Stimulated activated effector memory CD8-positive, alpha-beta T cell treated with anti-CD3 and anti-CD28 coated beads, Interleukin-12 subunit alpha, Interleukin-12 subunit beta, amount 100 ng/mL, for 72 hours (primary cell): Measurements from ENCODE around the gene MIB1.
"Not testable (repeated sequence)": the region's sequence is repeated elsewhere in the genome, so short reads cannot be mapped to it uniquely, and the experiment has no call there.

Experiments
- ATAC-seq: fragments of 150-1000 bp; cut with Tn5 transposase; 2 replicates; pipeline ENCODE4 v1.10.0; 2021
- DNase-seq, 2 donors: peaks; one replicate each; pipeline ENCODE4 v3.0.0; 2021 to 2022; ENCODE audit warnings: low spot score in 2 of 2
- H3K27ac Mint-ChIP-seq: one replicate; pipeline ENCODE4 v1.8.0; 2022; ENCODE audit warnings: mild to moderate bottlenecking, mixed read lengths
- H3K36me3 Mint-ChIP-seq: one replicate; pipeline ENCODE4 v1.8.0; 2022; ENCODE audit warnings: mild to moderate bottlenecking, mixed read lengths
- H3K4me1 Mint-ChIP-seq: one replicate; pipeline ENCODE4 v1.8.0; 2022; ENCODE audit warnings: mixed read lengths
- H3K4me3 Mint-ChIP-seq: one replicate; pipeline ENCODE4 v1.8.0; 2022; ENCODE audit warnings: mild to moderate bottlenecking, mixed read lengths
- H3K9me3 Mint-ChIP-seq: one replicate; pipeline ENCODE4 v1.8.0; 2022; ENCODE audit warnings: mixed read lengths

MIB1 gene

GRCh38 chr18:21736926-21737325 lies 3.7 kb upstream of the MIB1 start:
- H3K4me1 Mint-ChIP-seq, H3K27ac Mint-ChIP-seq, ATAC-seq, H3K9me3 Mint-ChIP-seq, H3K4me3 Mint-ChIP-seq, DNase-seq: not testable (repeated sequence)
- peaks cover 10% of the 10 kb centered on the region for H3K36me3 Mint-ChIP-seq

- Mint-ChIP-seq H3K36me3 (peaks cover 24% of the 10 kb centered on the region), H3K9me3 (peaks cover 6% of the 10 kb centered on the region), H3K27ac (peak overlapping the region; percentile 97), H3K4me3 (peak overlapping the region; percentile 82), H3K4me1 (peaks cover 34% of the 10 kb centered on the region)
- ATAC-seq, result no peak
- DNase-seq, result no peak
Observed at GRCh38 chr18:21739604-21740537, 721 bp upstream of the MIB1 start.

GRCh38 chr18:21741312-21741561 lies 645 bp downstream of the MIB1 start:
- peak overlapping the region; percentile 82 for H3K4me3 Mint-ChIP-seq
- ATAC-seq (no peak), DNase-seq (no peak)
- H3K27ac Mint-ChIP-seq, result peak overlapping the region; percentile 83
- peaks cover 6% of the 10 kb centered on the region for H3K9me3 Mint-ChIP-seq
- H3K4me1 Mint-ChIP-seq, result peaks cover 47% of the 10 kb centered on the region
- H3K36me3 Mint-ChIP-seq, result peaks cover 24% of the 10 kb centered on the region

GRCh38 chr18:21741562-21742314 lies 1.1 kb downstream of the MIB1 start:
- DNase-seq (peak in 1 of 2 donors; percentile 64), ATAC-seq (peak; percentile 4)
- Mint-ChIP-seq H3K27ac (peak overlapping the region; percentile 83), H3K9me3 (peaks cover 3% of the 10 kb centered on the region), H3K4me1 (peaks cover 52% of the 10 kb centered on the region), H3K4me3 (peak overlapping the region; percentile 82), H3K36me3 (peaks cover 24% of the 10 kb centered on the region)

GRCh38 chr18:21742315-21742687 lies 1.7 kb downstream of the MIB1 start:
- peaks cover 3% of the 10 kb centered on the region for H3K9me3 Mint-ChIP-seq
- no peak for DNase-seq
- no peak for ATAC-seq
- H3K36me3 Mint-ChIP-seq, result peaks cover 24% of the 10 kb centered on the region
- H3K27ac Mint-ChIP-seq, result peak overlapping the region; percentile 83
- peak overlapping the region; percentile 82 for H3K4me3 Mint-ChIP-seq
- H3K4me1 Mint-ChIP-seq, result peaks cover 55% of the 10 kb centered on the region

GRCh38 chr18:21743166-21743832 lies 2.7 kb downstream of the MIB1 start:
- ATAC-seq (no peak), DNase-seq (no peak)
- peaks cover 65% of the 10 kb centered on the region for H3K4me1 Mint-ChIP-seq
- peak overlapping the region; percentile 82 for H3K4me3 Mint-ChIP-seq
- H3K27ac Mint-ChIP-seq, result peak overlapping the region; percentile 86
- no peaks in the 10 kb centered on the region for H3K9me3 Mint-ChIP-seq
- peaks cover 24% of the 10 kb centered on the region for H3K36me3 Mint-ChIP-seq

- peaks cover 64% of the 10 kb centered on the region for H3K4me1 Mint-ChIP-seq
- ATAC-seq (no peak), DNase-seq (no peak)
- peaks cover 27% of the 10 kb centered on the region for H3K36me3 Mint-ChIP-seq
- no peak overlapping the region for H3K27ac Mint-ChIP-seq
- H3K4me3 Mint-ChIP-seq, result no peak overlapping the region
- no peaks in the 10 kb centered on the region for H3K9me3 Mint-ChIP-seq
Observed at GRCh38 chr18:21745231-21745630, 4.6 kb downstream of the MIB1 start.

- peak overlapping the region; percentile 80 for H3K27ac Mint-ChIP-seq
- peak overlapping the region; percentile 23 for H3K4me3 Mint-ChIP-seq
- peaks cover 63% of the 10 kb centered on the region for H3K4me1 Mint-ChIP-seq
- H3K9me3 Mint-ChIP-seq, result no peaks in the 10 kb centered on the region
- peaks cover 26% of the 10 kb centered on the region for H3K36me3 Mint-ChIP-seq
- DNase-seq, result no peak
- no peak for ATAC-seq
Observed at GRCh38 chr18:21747268-21747667, 6.7 kb downstream of the MIB1 start.

- H3K36me3 Mint-ChIP-seq, result peaks cover 23% of the 10 kb centered on the region
- H3K27ac Mint-ChIP-seq, result peak overlapping the region; percentile 80
- no peaks in the 10 kb centered on the region for H3K9me3 Mint-ChIP-seq
- H3K4me1 Mint-ChIP-seq, result peaks cover 56% of the 10 kb centered on the region
- ATAC-seq, result peak; percentile 62
- peak overlapping the region; percentile 23 for H3K4me3 Mint-ChIP-seq
- DNase-seq, result no peak
Observed at GRCh38 chr18:21747764-21748693, 7.4 kb downstream of the MIB1 start.

GRCh38 chr18:21757833-21758232 lies 17.2 kb downstream of the MIB1 start:
- H3K36me3 Mint-ChIP-seq, result no peaks in the 10 kb centered on the region
- H3K4me3 Mint-ChIP-seq, result no peak overlapping the region
- DNase-seq, result no peak
- H3K9me3 Mint-ChIP-seq, result no peaks in the 10 kb centered on the region
- H3K27ac Mint-ChIP-seq, result no peak overlapping the region
- H3K4me1 Mint-ChIP-seq, result peaks cover 35% of the 10 kb centered on the region
- ATAC-seq, result no peak

GRCh38 chr18:21759836-21760235 lies 19.2 kb downstream of the MIB1 start:
- no peak overlapping the region for H3K4me3 Mint-ChIP-seq
- H3K4me1 Mint-ChIP-seq, result peaks cover 26% of the 10 kb centered on the region
- ATAC-seq (no peak), DNase-seq (no peak)
- H3K9me3 Mint-ChIP-seq, result no peaks in the 10 kb centered on the region
- no peak overlapping the region for H3K27ac Mint-ChIP-seq
- no peaks in the 10 kb centered on the region for H3K36me3 Mint-ChIP-seq

GRCh38 chr18:21760321-21760720 lies 19.7 kb downstream of the MIB1 start:
- DNase-seq (no peak), ATAC-seq (no peak)
- H3K27ac Mint-ChIP-seq, result no peak overlapping the region
- no peak overlapping the region for H3K4me3 Mint-ChIP-seq
- peaks cover under 1% of the 10 kb centered on the region for H3K36me3 Mint-ChIP-seq
- H3K4me1 Mint-ChIP-seq, result peaks cover 24% of the 10 kb centered on the region
- H3K9me3 Mint-ChIP-seq, result no peaks in the 10 kb centered on the region

GRCh38 chr18:21761471-21762115 lies 21.0 kb downstream of the MIB1 start:
- Mint-ChIP-seq H3K4me1 (peaks cover 24% of the 10 kb centered on the region), H3K9me3 (no peaks in the 10 kb centered on the region), H3K4me3 (no peak overlapping the region), H3K27ac (no peak overlapping the region), H3K36me3 (peaks cover 13% of the 10 kb centered on the region)
- ATAC-seq (no peak), DNase-seq (no peak)

GRCh38 chr18:21762181-21762772 lies 21.7 kb downstream of the MIB1 start:
- H3K4me1 Mint-ChIP-seq, result peaks cover 24% of the 10 kb centered on the region
- DNase-seq, result no peak
- H3K27ac Mint-ChIP-seq, result no peak overlapping the region
- ATAC-seq, result no peak
- no peaks in the 10 kb centered on the region for H3K9me3 Mint-ChIP-seq
- H3K36me3 Mint-ChIP-seq, result peaks cover 20% of the 10 kb centered on the region
- H3K4me3 Mint-ChIP-seq, result no peak overlapping the region
